Effector memory CD4-positive, alpha-beta T cell (primary cell): ENCODE results near the gene ONECUT1.

Source experiments
- DNase-seq, 3 donors: peaks; one replicate each; pipeline ENCODE4 v3.0.0-alpha.2; 2020
- H3K27ac ChIP-seq: 2 replicates; pipeline ENCODE4 v1.7.0; 2013; ENCODE audit warnings: mild to moderate bottlenecking, low read length, moderate library complexity; ENCODE audit not compliant: insufficient read depth, poor library complexity, severe bottlenecking
- H3K27me3 ChIP-seq: replicated peaks from 2 replicates; pipeline ENCODE4 v1.7.0; 2013; ENCODE audit warnings: mild to moderate bottlenecking, low read length; ENCODE audit not compliant: insufficient read depth, control insufficient read depth, poor library complexity, severe bottlenecking
- H3K36me3 ChIP-seq: 2 replicates; pipeline ENCODE4 v1.7.0; 2013; ENCODE audit warnings: mild to moderate bottlenecking, low read length, moderate library complexity; ENCODE audit not compliant: control insufficient read depth, insufficient read depth
- H3K4me1 ChIP-seq: 2 replicates; pipeline ENCODE4 v1.7.0; 2013; ENCODE audit warnings: low read length, mild to moderate bottlenecking; ENCODE audit not compliant: control insufficient read depth, insufficient read depth, poor library complexity, severe bottlenecking
- H3K4me3 ChIP-seq: 2 replicates; pipeline ENCODE4 v1.7.0; 2013; ENCODE audit warnings: low read length, low read depth, mild to moderate bottlenecking; ENCODE audit not compliant: insufficient read depth, poor library complexity, severe bottlenecking
- H3K9me3 ChIP-seq: 2 replicates; pipeline ENCODE4 v1.7.0; 2013; ENCODE audit warnings: mild to moderate bottlenecking, low read length, moderate library complexity; ENCODE audit not compliant: control insufficient read depth

The ONECUT1 gene

GRCh38 chr15:52804526-52805081, 14.5 kb upstream of the ONECUT1 start:
- no peak overlapping the region for H3K27ac ChIP-seq
- H3K27me3 ChIP-seq: peaks cover 88% of the 10 kb centered on the region
- no peak for DNase-seq
- H3K4me3 ChIP-seq: peak overlapping the region; percentile 50
- H3K9me3 ChIP-seq: no peaks in the 10 kb centered on the region
- no peaks in the 10 kb centered on the region for H3K36me3 ChIP-seq
- peaks cover 24% of the 10 kb centered on the region for H3K4me1 ChIP-seq

GRCh38 chr15:52803467-52804306, 13.6 kb upstream of the ONECUT1 start:
- Histone ChIP-seq H3K9me3 (no peaks in the 10 kb centered on the region), H3K4me1 (peaks cover 24% of the 10 kb centered on the region), H3K4me3 (peak overlapping the region; percentile 18), H3K36me3 (no peaks in the 10 kb centered on the region), H3K27me3 (peaks cover 90% of the 10 kb centered on the region), H3K27ac (no peak overlapping the region)
- DNase-seq: no peak

GRCh38 chr15:52803108-52803466, 13.0 kb upstream of the ONECUT1 start:
- H3K4me3 ChIP-seq: no peak overlapping the region
- no peaks in the 10 kb centered on the region for H3K9me3 ChIP-seq
- no peaks in the 10 kb centered on the region for H3K36me3 ChIP-seq
- no peak for DNase-seq
- H3K27me3 ChIP-seq: peaks cover 91% of the 10 kb centered on the region
- peaks cover 30% of the 10 kb centered on the region for H3K4me1 ChIP-seq
- no peak overlapping the region for H3K27ac ChIP-seq

- H3K4me1 ChIP-seq: peaks cover 38% of the 10 kb centered on the region
- H3K9me3 ChIP-seq: no peaks in the 10 kb centered on the region
- DNase-seq: no peak
- no peak overlapping the region for H3K27ac ChIP-seq
- H3K27me3 ChIP-seq: peaks cover 94% of the 10 kb centered on the region
- H3K36me3 ChIP-seq: no peaks in the 10 kb centered on the region
- no peak overlapping the region for H3K4me3 ChIP-seq
Observed at GRCh38 chr15:52802110-52802509, 12.0 kb upstream of the ONECUT1 start.

- peaks cover 38% of the 10 kb centered on the region for H3K4me1 ChIP-seq
- peaks cover 94% of the 10 kb centered on the region for H3K27me3 ChIP-seq
- DNase-seq: no peak
- H3K27ac ChIP-seq: no peak overlapping the region
- no peaks in the 10 kb centered on the region for H3K9me3 ChIP-seq
- H3K4me3 ChIP-seq: no peak overlapping the region
- H3K36me3 ChIP-seq: no peaks in the 10 kb centered on the region
Observed at GRCh38 chr15:52801748-52802085, 11.6 kb upstream of the ONECUT1 start.

GRCh38 chr15:52800828-52801747, 11.0 kb upstream of the ONECUT1 start:
- Histone ChIP-seq H3K4me1 (peaks cover 35% of the 10 kb centered on the region), H3K27ac (no peak overlapping the region), H3K9me3 (no peaks in the 10 kb centered on the region), H3K4me3 (no peak overlapping the region), H3K27me3 (peaks cover 93% of the 10 kb centered on the region), H3K36me3 (no peaks in the 10 kb centered on the region)
- DNase-seq: no peak

- Histone ChIP-seq H3K27ac (no peak overlapping the region), H3K9me3 (no peaks in the 10 kb centered on the region), H3K4me3 (no peak overlapping the region), H3K4me1 (peaks cover 21% of the 10 kb centered on the region), H3K36me3 (no peaks in the 10 kb centered on the region), H3K27me3 (peaks cover 94% of the 10 kb centered on the region)
- DNase-seq: no peak
Observed at GRCh38 chr15:52799145-52799811, 9.1 kb upstream of the ONECUT1 start.

GRCh38 chr15:52798529-52799101, 8.5 kb upstream of the ONECUT1 start:
- peaks cover 93% of the 10 kb centered on the region for H3K27me3 ChIP-seq
- H3K27ac ChIP-seq: no peak overlapping the region
- H3K4me3 ChIP-seq: no peak overlapping the region
- peaks cover 15% of the 10 kb centered on the region for H3K4me1 ChIP-seq
- DNase-seq: no peak
- H3K9me3 ChIP-seq: no peaks in the 10 kb centered on the region
- H3K36me3 ChIP-seq: no peaks in the 10 kb centered on the region

GRCh38 chr15:52797625-52798501, 7.7 kb upstream of the ONECUT1 start:
- peaks cover 14% of the 10 kb centered on the region for H3K4me1 ChIP-seq
- no peaks in the 10 kb centered on the region for H3K9me3 ChIP-seq
- H3K27ac ChIP-seq: no peak overlapping the region
- H3K27me3 ChIP-seq: peaks cover 93% of the 10 kb centered on the region
- no peak overlapping the region for H3K4me3 ChIP-seq
- no peaks in the 10 kb centered on the region for H3K36me3 ChIP-seq
- DNase-seq: no peak
